ENCODE measurements around the gene SHC4. TPM values are rescaled to one million over a fixed set of nuclear protein-coding genes. Genes with fewer than 3 reads are reported as not detected.
"Not testable (repeated sequence)": the region's sequence is repeated elsewhere in the genome, so short reads cannot be mapped to it uniquely, and the experiment has no call there.

Gene SHC4
- total RNA-seq, 1 donor from 2014 or later = 0.89 TPM

DNA sequence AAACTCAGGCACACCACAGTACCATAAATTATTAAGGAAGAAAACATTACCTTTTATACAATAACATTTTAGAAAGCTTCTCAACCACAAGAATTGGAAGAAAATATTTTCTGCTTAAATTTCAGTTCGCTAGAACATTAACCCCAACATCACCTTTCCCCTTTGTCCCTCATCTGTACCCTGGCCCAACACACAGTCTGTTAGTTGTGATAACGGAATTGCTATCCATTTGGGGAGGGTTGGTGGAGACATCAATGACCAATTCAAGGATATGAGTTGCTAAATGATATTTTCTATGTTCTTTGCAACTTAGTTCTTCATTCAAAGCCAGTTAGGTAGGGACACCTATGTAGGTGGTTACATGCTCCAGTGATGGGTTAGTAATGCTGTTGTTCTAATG, 80.0 kb downstream of the SHC4 start:
- DNase-seq (ENCODE audit: low read depth) = no peak

- DNase-seq (ENCODE audit: low read depth) = no peak
Observed at GRCh38 chr15:48880070-48880634, 83.6 kb downstream of the SHC4 start.

DNA sequence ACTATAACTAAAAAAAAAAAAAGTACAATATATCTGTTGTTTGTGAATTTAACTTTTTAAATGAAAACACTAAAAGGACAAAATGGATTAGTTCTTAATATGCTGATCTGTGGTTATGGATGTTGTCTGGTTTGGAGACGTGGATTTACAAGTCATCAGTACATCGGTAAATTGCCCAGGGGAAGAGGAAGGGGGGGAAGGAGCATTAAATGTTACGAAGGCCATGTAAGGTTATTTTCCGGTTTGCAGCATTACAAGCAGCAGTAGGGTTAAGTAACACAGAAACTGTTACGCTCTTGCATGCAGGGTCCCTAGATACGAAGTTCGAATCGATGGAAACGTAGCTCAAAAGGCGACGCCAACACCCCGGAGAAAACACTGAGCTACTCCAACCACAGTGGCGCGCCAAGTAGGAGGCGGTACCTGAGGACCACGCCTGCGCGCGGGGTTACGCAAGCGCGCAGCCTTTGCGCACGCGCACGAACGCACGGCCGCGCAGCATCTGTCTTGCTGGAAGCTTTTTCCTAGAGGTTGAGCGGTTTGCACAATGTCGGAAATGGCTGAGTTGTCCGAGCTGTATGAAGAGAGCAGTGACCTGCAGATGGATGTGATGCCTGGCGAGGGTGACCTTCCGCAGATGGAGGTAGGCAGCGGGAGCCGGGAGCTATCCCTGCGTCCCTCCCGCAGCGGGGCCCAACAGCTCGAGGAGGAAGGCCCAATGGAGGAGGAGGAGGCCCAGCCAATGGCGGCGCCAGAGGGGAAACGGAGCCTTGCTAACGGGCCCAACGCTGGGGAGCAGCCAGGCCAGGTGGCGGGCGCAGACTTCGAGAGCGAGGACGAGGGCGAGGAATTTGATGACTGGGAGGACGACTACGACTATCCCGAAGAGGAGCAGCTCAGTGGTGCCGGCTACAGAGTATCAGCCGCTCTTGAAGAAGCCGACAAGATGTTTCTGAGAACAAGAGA, 85.8 kb downstream of the SHC4 start, which contains the start of gene EID1:
Gene EID1, plus strand, starts transcription at position 505 of the 966 bp plus-strand sequence. Its CDS starts 43 bp downstream, at position 548.
- DNase-seq (ENCODE audit: low read depth) = peak; percentile 89

DNA sequence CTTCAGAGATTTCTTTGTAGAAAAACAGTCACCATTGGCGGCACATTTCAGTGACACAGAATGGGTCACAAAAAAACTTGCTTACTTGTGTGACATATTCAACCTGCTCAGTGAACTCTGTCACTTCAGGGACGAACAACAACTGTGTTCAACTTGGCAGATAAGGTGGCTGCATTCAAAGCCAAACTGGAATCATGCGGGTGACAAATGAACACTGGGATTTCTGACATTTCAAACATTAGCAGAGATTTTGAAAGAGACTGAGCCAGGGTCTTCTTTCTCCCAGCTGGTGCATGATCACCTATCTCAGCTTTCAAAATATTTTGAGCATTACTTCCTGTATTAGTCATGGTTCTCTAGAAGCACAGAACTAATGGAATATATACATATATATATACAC, 87.7 kb downstream of the SHC4 start:
- no peak for DNase-seq (ENCODE audit: low read depth)

DNA sequence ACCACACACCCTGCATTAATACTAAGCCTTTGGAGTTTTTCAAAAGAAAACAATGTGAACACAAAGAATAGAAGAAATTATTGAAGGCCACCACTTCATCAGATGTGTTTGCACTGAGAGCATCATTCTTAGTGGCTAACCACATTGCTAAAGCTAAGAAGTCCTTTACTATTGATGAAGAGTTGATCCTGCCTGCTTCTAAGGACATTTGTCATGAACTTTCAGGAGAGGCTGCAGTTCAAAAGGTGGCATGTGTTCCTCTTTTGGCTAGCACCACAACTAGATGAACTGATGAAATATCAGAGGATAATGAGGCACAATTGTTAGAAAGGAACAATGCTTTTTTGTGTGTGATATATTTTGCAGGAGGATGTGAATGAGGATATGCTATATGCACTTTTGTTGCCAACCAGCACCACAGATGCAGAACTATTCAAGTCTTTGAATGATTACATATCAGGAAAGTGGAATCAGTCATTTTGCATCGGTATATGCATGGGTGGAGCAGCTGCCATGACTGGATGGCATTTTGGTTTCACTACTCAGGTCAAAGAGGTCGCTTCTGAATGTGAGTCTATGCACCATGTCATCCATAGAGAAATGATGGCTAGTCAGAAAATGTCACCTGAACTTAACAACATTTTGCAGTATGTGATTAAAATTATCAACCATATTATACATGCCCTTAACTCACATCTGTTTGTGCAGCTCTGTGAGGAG, 88.3 kb downstream of the SHC4 start:
- no peak for DNase-seq (ENCODE audit: low read depth)

DNA sequence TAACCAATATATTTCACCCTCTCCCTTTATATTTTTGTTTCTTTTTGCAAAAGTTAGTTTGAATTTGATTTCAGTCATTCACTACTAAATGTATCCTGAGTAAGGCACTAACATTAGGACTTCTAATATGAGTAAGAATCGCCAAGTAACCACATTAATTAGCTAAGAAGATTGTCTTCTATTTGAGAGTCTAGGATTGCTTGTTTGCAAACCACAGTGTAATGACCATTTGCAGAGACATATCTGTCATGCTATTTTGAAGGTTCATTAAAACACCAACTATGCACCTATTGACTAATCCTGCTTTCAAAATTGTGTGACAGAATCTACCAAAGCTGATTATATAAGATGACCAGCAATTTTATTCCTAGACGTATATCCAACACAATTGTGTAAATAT, 91.1 kb downstream of the SHC4 start:
- no peak for DNase-seq (ENCODE audit: low read depth)

DNA sequence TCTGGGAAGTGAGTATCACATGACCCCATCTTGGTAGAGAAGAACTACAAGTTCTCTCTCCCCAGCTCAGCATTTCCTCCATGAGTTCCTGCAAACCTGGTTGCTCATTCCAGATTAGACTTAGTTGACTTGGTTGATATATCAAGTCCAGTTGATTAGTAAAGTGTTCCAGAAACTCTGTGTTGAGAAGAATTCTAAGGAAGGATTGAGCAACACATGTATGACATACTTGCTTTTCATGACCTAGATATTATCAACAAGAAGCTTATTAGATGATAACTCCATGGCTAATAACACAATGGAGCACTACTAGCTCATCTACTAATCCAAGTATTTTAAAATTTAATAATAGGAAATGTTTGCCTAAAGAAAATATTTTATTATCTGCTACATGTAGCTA, 92.2 kb downstream of the SHC4 start:
- DNase-seq (ENCODE audit: low read depth) = no peak

- peak; percentile 33 for DNase-seq (ENCODE audit: low read depth)
Observed at GRCh38 chr15:48869966-48870365, 93.8 kb downstream of the SHC4 start.

DNA sequence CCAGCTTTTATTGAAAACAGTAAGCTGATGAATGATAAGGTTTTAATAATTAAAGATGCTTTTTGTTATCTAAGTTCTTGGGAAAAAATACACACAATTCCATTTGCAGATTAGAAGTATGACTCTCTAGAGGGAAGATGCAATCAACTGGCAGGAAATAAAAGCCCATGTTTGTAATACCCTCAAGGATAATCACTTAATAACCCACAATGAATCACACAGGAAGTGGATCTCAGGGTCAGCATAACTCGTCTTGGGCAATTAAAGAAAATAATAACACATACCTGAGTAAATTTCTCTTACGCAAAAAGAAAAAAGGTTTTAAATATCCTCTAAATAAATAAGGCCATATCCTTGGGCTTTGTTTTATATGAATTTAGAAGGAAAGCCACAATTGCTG, 95.2 kb downstream of the SHC4 start:
- peak; percentile 77 for DNase-seq (ENCODE audit: low read depth)

DNA sequence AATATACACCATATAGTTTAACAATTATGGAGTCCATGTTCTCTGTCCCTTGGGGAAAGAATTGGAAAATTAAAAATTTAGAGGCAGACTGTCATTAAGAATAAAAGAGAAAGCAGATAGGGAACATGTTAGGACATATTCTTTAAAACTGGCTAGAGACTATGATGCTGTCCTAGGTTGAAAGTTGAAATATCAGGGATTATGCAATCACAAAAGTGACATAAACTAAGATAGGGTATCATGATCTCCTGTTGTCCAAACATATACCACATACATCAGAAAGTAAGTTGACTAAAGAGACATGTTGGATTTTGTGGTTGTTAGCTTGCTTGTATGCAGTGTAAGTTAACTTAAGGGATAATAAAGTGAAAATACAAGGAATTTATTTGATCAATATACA, 95.7 kb downstream of the SHC4 start:
- no peak for DNase-seq (ENCODE audit: low read depth)

- DNase-seq (ENCODE audit: low read depth) = peak; percentile 24
Observed at GRCh38 chr15:48866141-48866563, 97.6 kb downstream of the SHC4 start.

GRCh38 chr15:48865370-48866079, 98.2 kb downstream of the SHC4 start:
- DNase-seq (ENCODE audit: low read depth) = no peak

- DNase-seq (ENCODE audit: low read depth) = no peak
Observed at GRCh38 chr15:48862705-48863104, 101.0 kb downstream of the SHC4 start.

GRCh38 chr15:48861813-48862431, 101.8 kb downstream of the SHC4 start:
- peak; percentile 74 for DNase-seq (ENCODE audit: low read depth)

DNA sequence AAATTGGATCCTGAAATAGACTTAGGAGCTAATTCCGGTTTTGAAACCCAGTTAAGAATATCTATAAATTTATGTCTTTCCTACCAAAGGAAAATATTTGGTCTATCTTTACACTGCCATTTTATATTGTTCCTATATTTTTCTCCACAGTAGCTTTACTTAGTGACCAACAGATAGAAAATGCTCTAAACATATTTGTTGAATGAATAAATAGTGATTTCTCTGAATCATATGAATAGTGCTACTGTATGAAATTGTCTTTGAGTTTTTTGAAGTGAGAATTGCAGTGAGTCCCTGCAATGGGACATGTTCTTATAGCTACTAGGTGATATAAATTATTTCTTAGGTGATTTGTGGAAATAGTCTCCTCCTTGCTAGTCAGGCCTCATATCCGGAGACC, 104.3 kb downstream of the SHC4 start:
- DNase-seq (ENCODE audit: low read depth) = no peak

DNA sequence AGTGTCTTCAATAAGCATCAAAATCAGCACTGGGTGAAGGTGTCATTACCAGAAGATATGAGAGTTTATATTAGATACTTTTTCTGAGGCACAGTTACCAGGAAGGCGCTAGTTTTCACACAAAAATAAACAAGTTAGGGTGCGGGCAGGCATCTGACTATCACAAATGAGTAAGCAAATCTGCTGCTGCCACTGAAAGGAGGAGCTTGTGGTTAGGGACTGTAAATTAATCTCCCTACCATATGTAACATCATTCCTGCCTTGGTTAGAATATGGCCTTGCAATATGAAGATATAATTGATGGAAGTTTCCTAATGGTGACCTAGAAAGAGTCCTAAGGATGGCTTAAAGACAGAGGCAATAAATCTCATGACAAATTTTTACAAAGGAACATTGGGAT, 105.3 kb downstream of the SHC4 start:
- DNase-seq (ENCODE audit: low read depth) = no peak

DNA sequence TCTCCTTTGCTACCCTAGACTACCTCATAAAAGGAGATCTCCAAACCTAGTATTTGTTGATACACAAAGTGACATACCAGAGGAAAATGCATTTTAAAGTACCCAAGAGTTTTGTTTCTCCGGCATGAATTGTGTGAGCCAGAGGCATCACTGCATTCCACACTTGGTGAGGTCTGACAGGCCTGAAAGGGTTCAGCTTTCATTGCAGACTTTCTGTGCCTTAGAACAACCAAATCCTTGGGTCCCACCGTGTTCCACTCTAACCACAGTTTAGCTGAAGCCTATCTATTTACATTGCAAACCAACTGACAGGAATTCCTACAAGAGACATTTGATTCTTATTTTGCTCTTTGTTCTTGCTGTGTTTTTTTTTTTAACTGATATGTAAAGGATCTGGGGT, 106.8 kb downstream of the SHC4 start:
- no peak for DNase-seq (ENCODE audit: low read depth)

- DNase-seq (ENCODE audit: low read depth) = peak; percentile 50
Observed at GRCh38 chr15:48855501-48856440, 107.9 kb downstream of the SHC4 start.

- not testable (repeated sequence) for DNase-seq (ENCODE audit: low read depth)
Observed at GRCh38 chr15:48854434-48854833, 109.3 kb downstream of the SHC4 start.

- no peak for DNase-seq (ENCODE audit: low read depth)
Observed at GRCh38 chr15:48851956-48852355, 111.8 kb downstream of the SHC4 start.

Measured in renal cortical epithelial cell (primary cell).